Measurements from ENCODE around the gene DDX43. TPM values are rescaled to one million over a fixed set of nuclear protein-coding genes. Genes with fewer than 3 reads are reported as not detected.
"Not testable (repeated sequence)": the region's sequence is repeated elsewhere in the genome, so short reads cannot be mapped to it uniquely, and the experiment has no call there.

DDX43 gene
- 0.54 TPM for total RNA-seq

- DNase-seq (ENCODE audit: low read depth in 2 of 3, low spot score in 2 of 3) = peak in 2 of 3 donors; percentile 35 to 54
Measured at GRCh38 chr6:73394577-73395354, at the start of gene DDX43. Gene DDX43, plus strand, starts transcription at chr6:73394828. Its CDS starts 78 bp downstream, at chr6:73394906.

GRCh38 chr6:73348550-73349204 lies 46.0 kb upstream of the DDX43 start:
- DNase-seq (ENCODE audit: low read depth in 2 of 3, low spot score in 2 of 3) = no peak

GRCh38 chr6:73349311-73349710 lies 45.3 kb upstream of the DDX43 start:
- DNase-seq (ENCODE audit: low read depth in 2 of 3, low spot score in 2 of 3) = no peak

GRCh38 chr6:73353636-73354593 lies 40.7 kb upstream of the DDX43 start, which contains the start of gene DPPA5:
Gene DPPA5, minus strand, starts transcription at chr6:73354276. Its CDS starts 51 bp downstream, at chr6:73354225.
- DNase-seq (ENCODE audit: low read depth in 2 of 3, low spot score in 2 of 3) = no peak

DNA sequence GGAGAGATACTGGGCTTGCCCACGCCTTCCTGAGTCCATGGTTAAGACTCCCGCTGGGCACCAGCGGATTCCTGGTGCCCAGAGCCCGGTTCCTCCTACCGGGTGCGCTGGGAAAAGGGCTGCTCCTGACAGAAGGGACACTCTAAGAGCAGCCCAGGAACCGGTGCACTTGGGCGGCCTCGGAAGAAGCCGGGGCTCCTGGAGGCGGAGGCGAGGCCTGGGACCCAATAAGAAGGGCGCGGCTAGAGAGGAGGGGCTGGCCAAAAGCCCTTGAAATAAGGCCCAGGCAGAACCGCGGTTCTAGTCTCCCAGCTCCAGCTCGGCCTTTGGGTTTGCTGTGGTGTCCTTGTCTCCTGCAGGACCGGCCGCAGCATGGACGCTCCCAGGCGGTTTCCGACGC lies 32.3 kb upstream of the DDX43 start, which contains the start of gene KHDC3L:
Gene KHDC3L, plus strand, starts transcription at position 301 of the 400 bp plus-strand sequence. Its CDS starts 72 bp downstream, at position 373.
- DNase-seq (ENCODE audit: low read depth in 2 of 3, low spot score in 2 of 3) = no peak

- DNase-seq (ENCODE audit: low read depth in 2 of 3, low spot score in 2 of 3) = no peak
Measured at GRCh38 chr6:73362869-73363536, 31.6 kb upstream of the DDX43 start.

- DNase-seq (ENCODE audit: low read depth in 2 of 3, low spot score in 2 of 3) = no peak
Measured at GRCh38 chr6:73363537-73363875, 31.1 kb upstream of the DDX43 start.

DNA sequence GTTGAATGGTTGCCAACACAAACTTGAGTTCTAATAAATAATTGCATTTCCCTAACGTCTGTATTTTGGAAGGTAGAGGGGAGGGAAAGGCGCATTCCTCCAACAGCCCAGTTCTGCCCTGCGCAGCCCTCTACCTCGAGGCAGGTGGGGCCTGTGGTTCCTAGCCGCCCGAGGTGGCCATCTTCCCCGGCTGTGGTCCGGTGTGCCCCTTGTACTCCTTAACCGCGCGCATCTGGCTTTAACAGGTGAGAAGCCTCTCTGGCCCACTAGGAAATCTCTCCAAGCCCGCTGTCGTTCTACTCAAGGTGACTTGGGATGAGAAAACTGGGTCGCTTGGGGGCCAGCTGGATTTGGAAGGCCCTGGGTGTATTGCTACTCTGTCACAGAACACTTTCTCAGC lies 30.5 kb upstream of the DDX43 start:
- no peak for DNase-seq (ENCODE audit: low read depth in 2 of 3, low spot score in 2 of 3)

- no peak for DNase-seq (ENCODE audit: low read depth in 2 of 3, low spot score in 2 of 3)
Measured at GRCh38 chr6:73364549-73364948, 30.1 kb upstream of the DDX43 start.

DNA sequence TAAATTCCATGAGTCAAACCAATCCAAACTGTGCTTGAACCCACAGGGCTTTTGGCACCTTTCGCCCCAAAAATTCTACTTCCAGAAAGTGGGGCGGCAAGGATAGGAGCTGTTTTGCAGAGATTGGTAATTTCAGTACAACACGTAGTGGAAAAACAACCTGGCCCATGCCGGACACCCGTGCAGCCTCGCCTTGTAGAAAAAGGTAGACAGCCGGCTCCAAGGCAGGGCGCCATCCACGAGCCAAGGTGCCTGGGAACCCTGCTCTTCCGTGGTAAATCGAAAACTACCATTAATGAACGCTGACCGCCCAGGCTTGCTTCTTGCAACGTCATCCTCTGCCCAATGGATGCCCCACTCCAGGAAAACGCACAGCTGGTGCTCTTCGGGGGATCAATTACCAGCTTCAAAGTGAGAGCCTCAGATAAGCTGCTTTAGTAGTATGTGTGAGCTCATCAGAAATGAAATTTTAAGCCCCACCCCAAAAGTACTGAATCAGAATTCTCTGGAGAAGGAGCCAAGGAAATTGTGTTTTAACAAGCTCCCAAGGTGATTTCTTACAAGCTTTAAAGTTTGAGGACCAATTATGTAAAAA lies 26.8 kb upstream of the DDX43 start:
- no peak for DNase-seq (ENCODE audit: low read depth in 2 of 3, low spot score in 2 of 3)

GRCh38 chr6:73368675-73369074 lies 26.0 kb upstream of the DDX43 start:
- DNase-seq (ENCODE audit: low read depth in 2 of 3, low spot score in 2 of 3) = no peak

DNA sequence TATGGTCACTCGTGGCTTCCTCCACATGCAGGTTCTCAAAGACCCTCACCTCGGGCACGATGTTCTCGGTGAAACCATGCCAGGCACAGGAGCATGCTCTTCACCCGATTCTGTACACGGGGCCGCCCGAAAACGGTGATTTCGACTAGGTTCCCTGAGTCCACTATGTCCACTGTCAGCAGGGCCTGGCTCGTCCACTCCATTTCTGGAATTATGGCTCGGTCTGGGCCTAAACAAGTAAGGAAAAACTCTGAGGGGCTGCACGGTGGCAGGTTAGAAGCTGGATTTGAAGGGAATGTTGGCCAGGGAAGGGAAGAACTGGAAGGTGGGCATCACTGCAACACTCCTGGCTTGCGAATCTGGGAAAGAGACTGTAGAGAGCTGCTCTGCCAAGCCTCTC lies 25.5 kb upstream of the DDX43 start:
- DNase-seq (ENCODE audit: low read depth in 2 of 3, low spot score in 2 of 3) = no peak

GRCh38 chr6:73369563-73369962 lies 25.1 kb upstream of the DDX43 start, which contains the start of gene OOEP:
Gene OOEP, minus strand, starts transcription at chr6:73369897. Its CDS starts 105 bp downstream, at chr6:73369792.
- DNase-seq (ENCODE audit: low read depth in 2 of 3, low spot score in 2 of 3) = no peak

DNA sequence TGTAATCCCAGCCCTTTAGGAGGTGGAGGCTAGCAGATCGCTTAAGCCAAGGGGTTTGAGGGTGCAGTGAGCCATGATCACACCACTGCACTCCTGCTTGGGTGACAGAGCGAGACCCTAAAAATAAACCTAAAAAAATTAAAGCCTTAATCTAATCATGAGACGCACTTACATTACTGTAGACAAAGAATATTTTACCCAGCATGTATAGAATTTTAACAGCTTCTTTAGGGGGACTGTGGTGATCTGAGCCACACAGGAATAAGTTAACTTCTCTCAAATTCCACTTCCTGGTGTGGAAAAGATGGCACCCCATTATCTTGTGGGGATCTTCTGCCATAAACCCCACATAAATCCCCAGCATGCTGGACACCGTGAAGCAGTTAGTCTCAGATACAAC lies 22.6 kb upstream of the DDX43 start:
- no peak for DNase-seq (ENCODE audit: low read depth in 2 of 3, low spot score in 2 of 3)

GRCh38 chr6:73372516-73372915 lies 22.1 kb upstream of the DDX43 start:
- no peak for DNase-seq (ENCODE audit: low read depth in 2 of 3, low spot score in 2 of 3)

GRCh38 chr6:73375216-73375615 lies 19.4 kb upstream of the DDX43 start:
- no peak for DNase-seq (ENCODE audit: low read depth in 2 of 3, low spot score in 2 of 3)

GRCh38 chr6:73377225-73377624 lies 17.4 kb upstream of the DDX43 start:
- DNase-seq (ENCODE audit: low read depth in 2 of 3, low spot score in 2 of 3) = no peak

GRCh38 chr6:73381531-73381930 lies 13.1 kb upstream of the DDX43 start:
- DNase-seq (ENCODE audit: low read depth in 2 of 3, low spot score in 2 of 3) = not testable (repeated sequence)

DNA sequence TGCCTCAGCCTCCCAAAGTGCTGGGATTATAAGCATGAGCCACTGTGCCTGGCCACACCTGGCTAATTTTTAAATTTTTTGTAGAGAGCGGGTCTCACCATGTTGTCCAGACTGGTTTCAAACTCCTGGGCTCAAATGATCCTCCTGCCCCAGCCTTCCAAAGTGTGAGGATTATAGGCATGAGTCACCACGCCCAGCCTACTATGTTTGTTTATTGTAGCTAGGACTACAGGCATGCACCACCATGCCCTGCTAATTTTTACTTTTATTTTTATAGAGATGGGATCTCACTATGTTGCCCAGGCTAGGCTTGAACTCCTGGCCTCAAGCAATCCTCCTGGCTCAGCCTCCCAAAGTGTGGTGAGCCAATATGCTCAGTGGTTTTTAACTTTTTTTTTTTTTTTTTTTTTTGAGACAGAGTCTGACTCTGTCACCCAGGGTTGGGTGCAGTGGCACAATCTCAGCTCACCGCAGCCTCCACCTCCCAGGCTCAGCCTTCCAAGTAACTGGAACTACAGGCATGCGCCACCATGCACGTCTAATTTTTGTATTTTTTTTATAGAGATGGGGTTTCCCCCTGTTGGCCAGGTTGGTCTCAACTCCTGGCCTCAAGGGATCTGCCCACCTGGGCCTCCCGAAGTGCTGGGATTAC lies 12.0 kb upstream of the DDX43 start:
- no peak for DNase-seq (ENCODE audit: low read depth in 2 of 3, low spot score in 2 of 3)

Measured in hematopoietic multipotent progenitor cell (in vitro differentiated cells).